ENCODE data around the gene ZNF592. TPM values are rescaled to one million over a fixed set of nuclear protein-coding genes. Genes with fewer than 3 reads are reported as not detected.

The ZNF592 gene
- total and polyA plus RNA-seq, 12 donors: 8.2 to 26.9 (median 20.5) TPM

DNA sequence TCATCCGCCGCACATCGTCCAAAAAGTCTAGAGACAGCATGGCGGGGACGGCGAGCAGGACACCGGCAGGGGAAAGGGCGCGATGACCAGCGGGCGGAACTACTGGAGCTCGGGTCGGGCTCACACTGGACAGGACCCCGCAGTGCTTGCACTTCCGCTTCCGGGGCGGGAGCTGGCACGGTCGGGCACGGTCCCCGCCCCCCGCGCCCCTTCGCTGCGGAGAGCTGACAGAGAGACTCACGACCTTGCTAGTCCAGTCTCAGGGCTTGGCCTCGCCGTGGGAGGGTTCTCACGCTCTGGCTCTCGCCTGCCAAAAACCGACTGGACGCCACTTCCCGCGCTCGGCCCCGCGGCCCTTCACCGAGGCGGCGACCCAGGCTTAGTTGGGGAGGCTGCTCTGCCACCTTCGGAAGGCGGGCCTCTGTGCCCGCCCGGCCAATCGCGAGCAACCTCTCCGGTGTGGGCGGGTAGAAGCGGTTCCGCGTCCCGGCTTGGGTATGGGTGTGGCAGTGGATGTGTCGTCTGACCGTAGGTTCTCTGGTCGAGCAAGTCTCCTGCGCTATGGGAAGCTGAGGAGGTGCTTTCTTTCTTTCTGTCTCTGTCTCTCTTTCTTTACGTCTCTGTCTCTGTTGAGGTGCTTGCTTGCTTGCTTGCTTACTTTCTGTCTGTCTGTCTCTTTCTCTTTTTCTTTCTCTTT, 32.2 kb upstream of the ZNF592 start, which contains the start of gene SEC11A:
Gene SEC11A (minus strand): TSS at position 104 of the 697 bp plus-strand sequence. CDS start 64 bp downstream, at position 40.
- Histone ChIP-seq H3K27me3 (no peaks in the 10 kb centered on the region), H3K36me3 (peaks cover 0 to 15% (median 0%) of the 10 kb centered on the region in 9 donors), H3K4me1 (peaks cover 5 to 52% (median 27%) of the 10 kb centered on the region in 9 donors), H3K9me3 (no peaks in the 10 kb centered on the region), H3K27ac (peak within 1 kb of the TSS; percentile 89 to 98 (median 96)), H3K4me3 (peak within 1 kb of the TSS; percentile 68 to 97 (median 88))
- TF ChIP-seq CTCF (IDR thresholded peaks at IDR 0.05): peak in 2 of 9 donors; percentile 6 to 8
- intact Hi-C loops (cut with DNase I): loop anchor here in 8 of 10 donors (2.0 to 10.0 kb wide), 7 partner anchors 31 to 209 kb away; partner anchors contain the start of genes ZNF592 (in 3 of the 8), NMB (in 2 of the 8) and WDR73 (in 2 of the 8)
- ATAC-seq: peak; percentile 98 to 99 (median 98)
- peak; percentile 94 to 95 for DNase-seq
- WGBS, 2 donors: 0% methylated on average over 57 of the region's 57 CpGs

DNA sequence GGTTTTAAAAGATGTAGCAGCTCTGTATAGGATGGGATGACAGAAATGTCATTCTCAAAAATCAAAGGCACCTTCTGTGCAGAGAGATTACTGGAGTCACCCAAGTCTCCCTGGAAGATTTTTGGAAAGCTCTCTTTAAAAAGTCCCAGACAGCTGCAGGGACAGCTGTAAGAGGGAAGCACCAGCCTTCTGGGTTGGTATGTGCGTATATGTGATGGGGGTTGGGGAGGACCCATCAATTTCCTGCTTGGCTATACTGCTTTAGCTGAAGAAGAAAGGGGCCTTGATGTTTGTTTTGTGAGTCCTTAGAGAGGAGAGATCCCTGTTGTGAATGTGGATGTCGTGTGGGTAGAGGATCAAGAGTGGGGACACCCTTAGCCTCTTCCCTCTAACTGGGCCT, 27.0 kb upstream of the ZNF592 start:
- H3K27me3 ChIP-seq: no peaks in the 10 kb centered on the region
- DNase-seq (no peak), ATAC-seq (no peak)
- no peak for TF ChIP-seq CTCF (IDR thresholded peaks at IDR 0.05)
- H3K27ac ChIP-seq: peak overlapping the region in 1 of 10 donors; percentile 76
- H3K4me3 ChIP-seq: no peak overlapping the region
- no peaks in the 10 kb centered on the region for H3K36me3 ChIP-seq
- intact Hi-C loops (cut with DNase I): loop anchor here in 1 of 10 donors (5.0 kb wide), 1 partner anchor 681 kb away; no protein-coding TSS in a partner anchor
- WGBS, 2 donors: 77% methylated on average over 2 of the region's 2 CpGs
- no peaks in the 10 kb centered on the region for H3K9me3 ChIP-seq
- peaks cover 0 to 51% (median 17%) of the 10 kb centered on the region in 9 donors for H3K4me1 ChIP-seq

GRCh38 chr15:84722628-84723027, 25.8 kb upstream of the ZNF592 start:
- TF ChIP-seq CTCF (IDR thresholded peaks at IDR 0.05): no peak
- peaks cover 0 to 53% (median 12%) of the 10 kb centered on the region in 9 donors for H3K4me1 ChIP-seq
- no peak for DNase-seq
- no peaks in the 10 kb centered on the region for H3K9me3 ChIP-seq
- 91% methylated on average over 2 of the region's 2 CpGs for WGBS, 2 donors
- intact Hi-C loops (cut with DNase I): loop anchor here in 1 of 10 donors (5.0 kb wide), 1 partner anchor 680 kb away; no protein-coding TSS in a partner anchor
- H3K27ac ChIP-seq: no peak overlapping the region
- no peak for ATAC-seq
- no peak overlapping the region for H3K4me3 ChIP-seq
- H3K36me3 ChIP-seq: no peaks in the 10 kb centered on the region
- H3K27me3 ChIP-seq: no peaks in the 10 kb centered on the region

- WGBS, 2 donors: 26 to 33% methylated on average over 1 of the region's 1 CpG
- no peaks in the 10 kb centered on the region for H3K9me3 ChIP-seq
- no peak for TF ChIP-seq CTCF (IDR thresholded peaks at IDR 0.05)
- H3K4me3 ChIP-seq: no peak overlapping the region
- DNase-seq: peak in 1 of 2 donors; percentile 48
- peak; percentile 55 to 92 (median 88) for ATAC-seq
- H3K4me1 ChIP-seq: peaks cover 0 to 50% (median 12%) of the 10 kb centered on the region in 9 donors
- intact Hi-C loops (cut with DNase I): no loop called here
- no peaks in the 10 kb centered on the region for H3K27me3 ChIP-seq
- no peaks in the 10 kb centered on the region for H3K36me3 ChIP-seq
- H3K27ac ChIP-seq: peak overlapping the region; percentile 32 to 86 (median 71)
Observed at GRCh38 chr15:84725001-84725491, 23.3 kb upstream of the ZNF592 start.

All from heart right ventricle (tissue), 16 donors.